Measurements from ENCODE around the gene SPARC.

Gene SPARC

DNA sequence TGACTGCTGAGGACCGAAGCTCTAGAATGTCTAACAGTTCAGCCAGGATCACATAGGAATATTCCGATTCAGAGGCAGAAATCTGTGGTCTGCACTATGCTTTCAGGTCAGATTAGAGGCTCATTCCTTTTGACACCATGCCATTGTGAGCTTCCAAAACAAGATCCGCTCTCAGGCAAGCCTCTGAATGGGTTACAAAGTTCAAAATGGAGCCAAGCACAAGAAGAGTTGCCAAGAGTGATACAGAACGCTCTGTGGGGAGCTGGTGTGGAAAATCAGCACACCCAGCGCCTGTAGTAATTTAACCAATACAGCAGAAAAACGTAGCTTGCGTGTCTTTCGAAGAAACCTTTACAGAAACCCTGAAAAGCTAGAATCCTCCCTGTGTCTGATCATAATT lies 62.2 kb downstream of the SPARC start:
- DNase-seq (ENCODE audit: low read depth in 2 of 2) = no peak

DNA sequence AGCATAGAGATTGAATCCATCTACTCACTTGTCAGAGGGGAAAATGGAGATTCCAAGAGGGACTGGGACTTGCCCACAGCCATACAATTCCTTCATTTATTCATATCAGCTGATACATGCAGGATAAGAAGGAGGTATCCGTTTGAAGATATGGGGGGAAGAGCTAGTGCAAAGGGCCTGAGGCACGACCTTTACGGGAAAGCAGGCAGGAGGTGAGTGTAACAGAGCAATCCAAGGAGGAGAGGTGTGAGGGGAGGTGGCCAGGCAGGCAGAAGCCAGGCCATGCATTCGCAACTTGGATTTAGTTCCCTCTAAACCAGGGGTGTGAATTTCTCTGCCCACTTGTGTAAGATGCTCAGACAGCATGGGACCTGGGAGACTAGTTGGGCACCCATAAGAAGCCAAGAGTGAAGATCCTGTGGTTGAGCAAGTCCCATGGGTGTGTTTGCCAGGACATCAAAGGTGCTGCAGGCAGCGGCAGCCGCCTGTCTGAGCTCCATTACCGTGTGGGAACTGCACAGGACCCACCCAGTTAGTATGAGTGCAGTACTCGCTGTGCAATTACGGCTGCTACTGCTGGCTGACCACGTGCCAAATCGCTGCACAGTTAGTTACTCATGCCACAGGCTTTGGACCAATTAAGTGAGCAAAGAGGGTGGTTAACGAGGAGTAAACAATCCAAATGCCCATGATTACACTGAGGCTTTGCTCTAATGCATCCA lies 64.2 kb downstream of the SPARC start:
- no peak for DNase-seq (ENCODE audit: low read depth in 2 of 2)

DNA sequence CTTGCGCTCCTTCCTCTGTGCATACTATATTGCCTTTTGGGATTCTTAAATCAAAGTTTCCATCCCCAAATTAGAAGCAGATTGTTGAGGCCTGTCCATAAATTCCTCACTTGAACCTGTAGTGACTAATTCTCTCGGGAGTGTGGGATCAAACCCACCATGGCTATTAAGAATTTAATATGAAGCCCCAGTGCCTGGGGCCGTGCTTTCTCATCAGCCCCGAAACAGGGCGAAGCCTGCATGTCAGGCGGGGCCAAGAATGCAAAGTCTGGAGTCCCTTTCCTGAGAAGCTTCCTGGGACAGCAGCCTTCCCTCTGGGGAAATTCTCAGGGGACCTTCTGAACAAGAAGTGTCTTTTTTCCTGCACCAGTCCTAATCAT lies 66.3 kb downstream of the SPARC start:
- no peak for DNase-seq (ENCODE audit: low read depth in 2 of 2)

DNA sequence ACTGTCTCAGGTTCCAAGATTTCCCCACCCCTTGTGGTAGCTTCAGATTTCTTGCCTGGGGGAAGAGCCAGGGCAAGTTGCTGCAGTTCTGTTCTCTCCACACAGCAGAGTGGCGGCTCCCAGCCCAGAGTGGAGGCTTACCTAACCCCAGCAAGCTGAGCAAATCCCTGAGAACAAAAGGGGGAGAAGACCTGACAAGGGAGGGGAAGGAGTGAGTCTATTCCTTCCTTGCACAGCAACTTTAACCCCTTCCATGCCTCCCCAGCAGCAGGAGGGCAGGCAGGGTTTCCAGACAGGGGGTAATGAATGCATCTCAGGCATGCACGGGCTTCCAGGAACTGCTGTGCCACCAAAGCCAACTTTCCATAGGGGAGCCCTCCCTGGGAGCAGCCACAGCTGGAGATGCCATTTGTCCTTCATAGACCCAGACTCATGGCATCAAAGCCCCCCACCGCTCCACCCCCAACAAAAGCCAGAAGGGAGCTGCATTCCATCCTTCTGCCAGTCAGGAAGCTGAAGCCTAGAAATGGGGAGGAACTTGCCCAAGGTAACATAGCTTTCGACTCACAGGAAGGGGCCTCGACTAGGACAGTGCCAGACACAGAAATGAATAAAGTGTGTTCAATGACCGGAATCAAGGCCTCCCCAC lies 66.8 kb downstream of the SPARC start:
- DNase-seq (ENCODE audit: low read depth in 2 of 2) = no peak

DNA sequence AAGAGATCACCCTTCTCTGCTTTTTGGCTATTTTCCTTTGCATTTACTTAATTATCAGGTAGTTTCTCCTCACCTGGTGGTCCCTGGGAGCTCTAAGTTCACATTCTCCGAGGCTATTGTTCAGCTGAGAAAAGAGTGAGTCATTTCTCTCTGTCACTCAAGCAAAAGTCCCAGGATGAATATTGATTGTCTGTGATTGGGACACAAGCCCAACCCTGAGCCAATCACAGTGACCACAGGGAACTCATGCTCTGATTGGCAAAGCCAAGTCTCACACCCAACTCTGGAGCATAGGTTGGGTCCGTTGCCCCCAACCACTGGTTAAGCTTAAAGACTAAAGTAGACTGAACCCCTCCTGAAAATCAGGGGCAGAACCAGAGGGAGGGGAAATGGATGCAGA lies 67.8 kb downstream of the SPARC start:
- DNase-seq (ENCODE audit: low read depth in 2 of 2) = no peak

DNA sequence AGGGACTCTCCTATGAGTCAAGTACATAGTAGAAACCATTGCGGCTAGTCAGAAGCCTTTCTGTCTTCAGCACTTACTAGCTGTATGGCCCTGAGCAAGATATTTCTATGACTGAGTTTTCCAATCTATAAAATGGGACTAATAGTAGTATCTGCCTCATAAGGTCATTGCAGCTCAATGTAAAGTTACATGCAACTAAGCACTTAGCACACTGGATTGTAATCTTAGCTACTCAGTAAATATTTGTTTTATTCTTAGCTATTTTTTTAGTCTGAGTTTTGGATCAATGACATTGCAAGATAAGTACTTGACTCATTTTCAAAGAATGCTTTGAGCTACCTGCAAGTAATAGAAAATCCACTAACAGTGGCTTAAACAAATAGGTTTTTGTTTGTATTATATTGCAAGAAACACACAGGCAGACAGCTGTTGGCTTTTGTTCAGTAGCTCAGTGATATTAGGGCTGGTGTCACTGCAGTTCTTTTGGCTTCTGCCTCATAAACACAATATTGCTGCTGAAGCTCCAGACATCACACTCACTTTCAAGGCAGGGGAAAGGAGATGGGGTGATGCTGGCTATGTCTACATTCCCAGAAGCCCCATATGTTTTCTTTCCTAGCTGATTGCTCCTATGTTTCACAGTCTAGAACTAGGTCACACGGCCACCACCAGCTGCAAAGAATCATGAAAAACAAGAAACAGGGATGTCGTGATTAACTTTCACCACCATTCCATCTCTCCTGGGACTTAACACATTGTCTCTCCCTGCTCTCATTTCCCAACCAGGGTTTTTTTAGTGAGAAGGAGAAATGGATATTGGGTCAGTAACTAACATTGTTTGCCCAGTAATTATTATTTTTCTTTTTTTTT lies 68.6 kb downstream of the SPARC start:
- no peak for DNase-seq (ENCODE audit: low read depth in 2 of 2)

DNA sequence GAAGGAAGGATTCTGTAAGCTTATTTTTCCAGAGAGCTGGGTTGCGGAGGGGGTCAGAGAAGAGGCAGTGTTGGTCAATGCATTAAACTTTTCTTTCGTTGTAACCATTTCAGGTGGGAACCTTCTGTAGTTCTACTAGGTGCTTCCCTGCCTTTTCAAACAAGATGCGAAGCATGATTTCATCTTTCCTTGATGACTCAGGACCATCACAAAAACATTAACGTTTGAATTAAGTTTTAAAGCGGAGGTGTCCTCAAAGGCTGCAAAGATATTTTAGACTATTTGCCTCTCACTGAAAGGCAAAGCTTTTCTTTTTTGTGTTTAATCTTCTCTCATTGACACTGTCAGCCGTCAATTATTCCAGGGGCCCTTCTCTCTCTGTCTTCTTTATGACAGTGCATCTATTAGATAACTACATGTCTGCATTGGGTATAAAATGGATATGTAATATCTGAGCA lies 69.3 kb downstream of the SPARC start:
- DNase-seq (ENCODE audit: low read depth in 2 of 2) = no peak

DNA sequence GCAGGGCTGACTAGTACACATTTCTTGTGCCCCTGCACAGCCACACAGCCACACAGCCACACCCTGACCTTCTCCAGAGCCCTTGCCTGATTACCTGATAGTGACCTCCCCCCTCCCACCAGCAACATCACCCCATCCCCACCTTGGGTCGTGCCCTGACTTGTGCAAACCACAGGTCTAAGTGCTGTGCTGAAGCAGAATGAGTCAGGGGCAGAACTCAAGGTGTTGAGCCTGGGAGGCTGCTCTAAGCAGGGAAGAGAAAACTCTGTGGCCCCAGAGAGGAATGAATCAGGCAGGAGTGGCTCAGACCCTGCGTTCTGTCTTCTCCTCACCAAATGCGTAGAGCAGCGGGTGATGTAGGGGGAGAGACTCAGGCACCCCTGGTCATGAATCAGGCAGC lies 71.3 kb downstream of the SPARC start:
- no peak for DNase-seq (ENCODE audit: low read depth in 2 of 2)

DNA sequence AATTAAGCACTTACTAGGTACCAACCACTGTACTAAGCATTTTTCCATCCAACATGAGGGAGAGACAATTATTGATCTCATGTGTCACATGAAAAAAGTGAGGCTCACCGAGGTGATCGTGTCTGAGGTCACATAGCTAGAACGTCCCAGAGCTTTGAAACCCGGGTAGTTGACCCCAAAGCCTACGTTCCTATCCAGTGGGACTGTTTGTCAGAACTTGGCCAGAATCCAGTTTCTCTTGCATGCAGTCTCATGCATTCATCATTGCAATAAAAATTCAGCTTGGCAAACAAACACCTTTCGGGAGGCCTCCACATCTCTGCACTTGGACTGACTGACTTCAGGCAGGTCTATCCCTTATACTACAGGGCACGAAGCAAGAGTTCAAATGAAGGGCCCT lies 72.2 kb downstream of the SPARC start:
- no peak for DNase-seq (ENCODE audit: low read depth in 2 of 2)

DNA sequence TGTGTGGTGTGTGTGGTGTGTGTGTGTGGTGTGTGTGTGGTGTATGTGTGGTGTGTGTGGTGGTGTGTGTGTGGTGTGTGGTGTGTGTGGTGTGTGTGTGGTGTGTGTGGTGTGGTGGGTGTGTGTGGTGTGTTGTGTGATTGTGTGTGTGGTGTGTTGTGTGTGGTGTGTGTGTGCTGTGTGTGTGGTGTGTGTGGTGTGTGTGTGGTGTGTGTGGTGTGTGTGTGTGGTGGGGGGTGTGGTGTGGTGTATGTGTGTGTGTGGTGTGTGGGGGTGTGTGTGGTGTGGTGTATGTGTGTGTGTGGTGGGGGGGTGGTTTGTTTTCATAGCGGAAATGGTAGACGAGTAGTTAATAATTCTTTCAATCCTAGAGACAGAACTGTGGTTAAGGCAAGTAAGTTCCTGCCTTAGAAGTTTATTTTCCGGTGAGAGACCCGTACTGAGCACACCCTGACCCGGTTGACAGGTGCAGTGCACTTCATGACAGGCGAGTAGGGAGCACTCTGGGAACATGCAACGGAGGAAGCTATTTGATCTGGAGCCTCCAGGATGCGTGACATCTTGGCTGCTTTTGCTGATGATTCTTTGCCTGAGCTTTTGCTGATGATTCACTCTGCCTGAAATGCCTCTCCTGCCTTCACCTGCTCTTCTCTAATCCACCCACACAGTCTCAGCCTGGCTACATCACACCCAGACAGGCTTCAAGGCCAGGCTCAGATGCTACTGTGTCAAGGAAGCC lies 73.9 kb downstream of the SPARC start:
- DNase-seq (ENCODE audit: low read depth in 2 of 2) = peak; percentile 2 to 33

DNA sequence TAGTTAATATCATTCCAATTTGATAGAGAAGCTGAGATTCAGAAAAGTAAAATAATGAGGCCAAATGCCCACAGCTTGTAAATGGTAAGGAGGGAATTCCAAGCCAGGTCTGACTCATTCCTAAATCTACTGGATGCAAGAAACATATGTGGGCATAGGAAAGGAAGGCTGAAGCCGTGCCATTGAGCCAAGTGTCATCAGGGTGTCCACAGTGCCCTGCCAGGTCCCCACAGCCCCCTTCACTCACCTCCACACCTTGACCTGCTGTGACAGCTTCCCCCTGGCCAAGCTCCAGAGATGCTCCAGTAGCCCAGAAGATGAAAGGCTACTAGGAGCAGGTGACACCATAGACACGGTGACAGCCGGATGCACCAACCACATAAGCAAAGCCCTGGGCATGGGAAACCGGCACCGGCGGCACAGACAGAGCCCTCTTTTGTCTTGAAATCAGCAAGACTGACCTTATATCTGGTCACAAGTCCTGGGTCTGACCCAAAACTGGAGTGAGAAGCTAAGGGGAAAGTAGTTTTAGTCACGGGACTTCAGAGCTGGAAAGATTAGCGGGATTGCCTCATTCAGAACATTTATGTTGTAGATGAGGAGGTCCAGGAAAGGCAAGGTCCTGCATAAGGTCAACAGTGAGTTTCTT lies 75.5 kb downstream of the SPARC start:
- no peak for DNase-seq (ENCODE audit: low read depth in 2 of 2)
